ENCODE measurements around the gene KCNN3.

KCNN3 gene

DNA sequence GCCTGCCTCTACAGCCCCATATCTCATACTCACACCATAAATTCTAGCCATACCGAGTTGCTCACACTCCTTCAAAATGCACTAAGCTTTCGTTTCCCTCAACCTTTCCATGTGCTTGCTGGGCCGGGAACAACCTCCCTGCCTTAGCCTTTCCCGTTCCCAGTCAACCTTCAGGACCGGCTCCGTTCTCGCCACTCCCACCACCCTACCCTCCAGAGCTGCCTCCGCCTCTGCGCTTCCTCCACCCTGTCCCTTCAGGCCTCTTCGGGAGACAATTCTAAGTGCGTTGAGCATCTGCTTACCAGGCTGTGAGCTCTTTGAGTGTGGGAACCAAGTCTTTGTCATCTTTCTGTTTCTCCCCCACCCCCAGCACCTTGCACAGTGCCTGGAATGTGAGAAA is 31.6 kb downstream of the KCNN3 start:
- Histone ChIP-seq H3K9ac (no peak overlapping the region), H2AFZ (no peak overlapping the region), H3K9me3 (ENCODE audit: control insufficient read depth, low read length) (no peaks in the 10 kb centered on the region), H3K36me3 (ENCODE audit: control insufficient read depth, insufficient read depth, low read length) (no peaks in the 10 kb centered on the region), H3K27ac (no peak overlapping the region), H3K4me3 (ENCODE audit: low read depth, low read length) (no peak overlapping the region), H3K4me1 (no peaks in the 10 kb centered on the region), H3K4me2 (ENCODE audit: low read length) (no peak overlapping the region), H3K79me2 (no peaks in the 10 kb centered on the region), H3K27me3 (ENCODE audit: control insufficient read depth, insufficient read depth, low read length) (no peaks in the 10 kb centered on the region)
- TF ChIP-seq, protein P1, sequence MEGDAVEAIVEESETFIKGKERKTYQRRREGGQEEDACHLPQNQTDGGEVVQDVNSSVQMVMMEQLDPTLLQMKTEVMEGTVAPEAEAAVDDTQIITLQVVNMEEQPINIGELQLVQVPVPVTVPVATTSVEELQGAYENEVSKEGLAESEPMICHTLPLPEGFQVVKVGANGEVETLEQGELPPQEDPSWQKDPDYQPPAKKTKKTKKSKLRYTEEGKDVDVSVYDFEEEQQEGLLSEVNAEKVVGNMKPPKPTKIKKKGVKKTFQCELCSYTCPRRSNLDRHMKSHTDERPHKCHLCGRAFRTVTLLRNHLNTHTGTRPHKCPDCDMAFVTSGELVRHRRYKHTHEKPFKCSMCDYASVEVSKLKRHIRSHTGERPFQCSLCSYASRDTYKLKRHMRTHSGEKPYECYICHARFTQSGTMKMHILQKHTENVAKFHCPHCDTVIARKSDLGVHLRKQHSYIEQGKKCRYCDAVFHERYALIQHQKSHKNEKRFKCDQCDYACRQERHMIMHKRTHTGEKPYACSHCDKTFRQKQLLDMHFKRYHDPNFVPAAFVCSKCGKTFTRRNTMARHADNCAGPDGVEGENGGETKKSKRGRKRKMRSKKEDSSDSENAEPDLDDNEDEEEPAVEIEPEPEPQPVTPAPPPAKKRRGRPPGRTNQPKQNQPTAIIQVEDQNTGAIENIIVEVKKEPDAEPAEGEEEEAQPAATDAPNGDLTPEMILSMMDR (IDR thresholded peaks at IDR 0.05) = no peak

DNA sequence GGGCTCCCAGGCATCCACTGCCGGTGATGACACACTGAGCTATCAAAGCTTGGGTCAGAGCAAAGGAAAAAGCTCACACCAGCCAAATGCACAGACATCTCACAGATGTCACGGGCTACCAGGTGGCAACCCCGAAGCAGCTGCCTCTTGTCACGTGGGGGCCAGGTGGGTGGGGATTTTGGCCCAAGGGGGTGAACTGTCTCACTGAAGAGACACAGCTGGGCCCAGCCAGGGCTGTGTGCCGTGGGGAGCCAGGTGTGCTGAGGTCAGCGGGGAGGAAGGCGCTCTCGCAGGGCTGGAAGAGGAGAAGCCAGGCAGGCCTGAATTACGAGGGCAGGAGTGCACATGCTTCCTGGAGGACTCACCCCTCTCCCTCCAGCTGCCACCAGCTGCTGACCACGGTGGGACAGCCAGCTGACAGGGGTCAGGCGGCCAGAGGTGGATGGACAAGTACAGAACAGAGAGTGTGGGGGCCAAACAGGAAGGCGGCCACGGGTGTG is 32.4 kb downstream of the KCNN3 start:
- no peak overlapping the region for H3K9ac ChIP-seq
- no peak overlapping the region for H3K27ac ChIP-seq
- no peaks in the 10 kb centered on the region for H3K36me3 ChIP-seq (ENCODE audit: control insufficient read depth, insufficient read depth, low read length)
- no peaks in the 10 kb centered on the region for H3K79me2 ChIP-seq
- H3K4me3 ChIP-seq (ENCODE audit: low read depth, low read length) = no peak overlapping the region
- H3K9me3 ChIP-seq (ENCODE audit: control insufficient read depth, low read length) = no peaks in the 10 kb centered on the region
- H3K27me3 ChIP-seq (ENCODE audit: control insufficient read depth, insufficient read depth, low read length) = no peaks in the 10 kb centered on the region
- no peak overlapping the region for H3K4me2 ChIP-seq (ENCODE audit: low read length)
- H3K4me1 ChIP-seq = no peaks in the 10 kb centered on the region
- H2AFZ ChIP-seq = no peak overlapping the region
- TF ChIP-seq, protein P1 (IDR thresholded peaks at IDR 0.05) = no peak

DNA sequence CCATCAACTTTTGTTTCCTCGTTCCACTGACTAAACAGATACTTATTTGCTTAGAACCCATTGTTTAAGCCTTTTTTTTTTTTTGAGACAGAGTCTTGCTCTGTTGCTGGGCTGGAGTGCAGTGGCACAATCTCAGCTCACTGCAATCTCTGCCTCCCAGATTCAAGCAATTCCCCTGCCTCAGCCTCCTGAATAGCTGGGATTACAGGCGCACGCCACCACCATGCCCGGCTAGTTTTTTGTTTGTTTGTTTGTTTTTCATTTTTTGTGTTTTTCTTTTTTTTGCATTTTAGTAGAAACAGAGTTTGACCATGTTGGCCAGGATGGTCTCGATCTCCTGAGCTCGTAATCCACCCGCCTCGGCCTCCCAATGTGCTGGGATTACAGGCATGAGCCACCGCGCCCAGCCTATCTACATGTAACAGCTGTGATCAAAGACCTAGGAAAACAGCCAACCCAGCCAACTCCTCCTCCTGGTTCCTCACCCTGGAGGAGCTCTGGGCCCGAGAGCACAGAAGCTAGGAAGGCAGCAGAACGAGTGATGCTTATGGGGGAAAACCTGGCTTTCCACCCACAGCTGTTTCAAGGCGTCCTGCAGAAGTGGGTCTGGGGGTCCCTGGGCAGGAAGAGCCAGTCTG is 32.9 kb downstream of the KCNN3 start:
- Histone ChIP-seq H3K9ac (no peak overlapping the region), H3K4me2 (ENCODE audit: low read length) (no peak overlapping the region), H2AFZ (no peak overlapping the region), H3K27ac (no peak overlapping the region), H3K9me3 (ENCODE audit: control insufficient read depth, low read length) (no peaks in the 10 kb centered on the region), H3K79me2 (no peaks in the 10 kb centered on the region), H3K4me3 (ENCODE audit: low read depth, low read length) (no peak overlapping the region), H3K36me3 (ENCODE audit: control insufficient read depth, insufficient read depth, low read length) (no peaks in the 10 kb centered on the region), H3K4me1 (no peaks in the 10 kb centered on the region), H3K27me3 (ENCODE audit: control insufficient read depth, insufficient read depth, low read length) (no peaks in the 10 kb centered on the region)
- TF ChIP-seq, protein P1 (IDR thresholded peaks at IDR 0.05) = no peak

DNA sequence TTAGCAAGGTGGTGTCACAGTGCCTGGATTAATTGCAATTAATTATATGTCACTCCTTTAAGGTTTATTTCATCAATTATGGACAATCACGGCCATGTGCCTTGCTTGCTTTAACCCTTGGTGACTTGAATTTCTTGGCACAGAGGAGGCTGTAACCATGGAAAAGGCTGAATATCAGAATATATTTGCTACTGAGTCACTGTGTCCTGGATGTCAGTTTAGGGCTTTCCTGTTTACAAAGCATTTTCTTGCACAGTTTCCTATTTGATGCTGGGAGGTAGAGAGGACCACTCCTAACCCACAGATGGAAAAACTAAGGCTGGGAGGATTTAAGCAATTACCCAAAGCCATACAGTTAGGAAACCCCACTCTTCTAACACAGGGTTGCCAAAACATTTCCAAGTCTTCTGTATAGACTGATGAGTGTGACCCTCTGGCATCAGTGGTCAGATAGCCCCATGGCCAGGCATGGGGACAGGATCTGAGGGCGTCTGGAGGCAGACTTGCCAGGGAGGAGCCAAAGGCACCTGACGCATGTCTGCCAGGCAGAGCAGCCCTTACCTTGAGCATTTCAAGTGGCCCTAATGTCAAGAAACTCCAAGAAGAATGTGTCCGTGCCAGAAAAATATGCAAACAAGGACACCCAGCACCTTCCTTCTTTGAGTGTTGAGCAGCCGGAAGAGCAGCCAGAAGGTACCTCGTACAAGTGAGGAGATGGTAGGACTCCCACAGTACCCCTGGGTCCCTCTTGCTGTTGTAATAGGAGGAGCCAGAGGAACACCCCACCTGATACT is 34.4 kb downstream of the KCNN3 start:
- H3K4me1 ChIP-seq = no peaks in the 10 kb centered on the region
- TF ChIP-seq, protein P1 (IDR thresholded peaks at IDR 0.05) = no peak
- no peak overlapping the region for H3K4me2 ChIP-seq (ENCODE audit: low read length)
- H3K9ac ChIP-seq = no peak overlapping the region
- H2AFZ ChIP-seq = no peak overlapping the region
- H3K27me3 ChIP-seq (ENCODE audit: control insufficient read depth, insufficient read depth, low read length) = no peaks in the 10 kb centered on the region
- H3K4me3 ChIP-seq (ENCODE audit: low read depth, low read length) = no peak overlapping the region
- no peaks in the 10 kb centered on the region for H3K9me3 ChIP-seq (ENCODE audit: control insufficient read depth, low read length)
- H3K36me3 ChIP-seq (ENCODE audit: control insufficient read depth, insufficient read depth, low read length) = no peaks in the 10 kb centered on the region
- H3K27ac ChIP-seq = no peak overlapping the region
- H3K79me2 ChIP-seq = no peaks in the 10 kb centered on the region
